T-helper 2 cell treated with Interferon-gamma antibody and Interleukin-4, amounts not matched to agents 100 ng/mL and 5 ng/mL, for 36 hours (primary cell): ENCODE data around the gene MTA3. TPM values are rescaled to one million over a fixed set of nuclear protein-coding genes. Genes with fewer than 3 reads are reported as not detected.

Experiments
- intact Hi-C: fragments of 100-400 bp; cut with micrococcal nuclease; formaldehyde crosslinking; loops from one replicate; pipeline ENCODE4 v1.15.1; 2023
- total RNA-seq: library from RNA; stranded (reverse); gene quantifications from 2 replicates; pipeline ENCODE4 v1.2.3, GENCODE V29; 2022

Gene MTA3
- total RNA-seq, 1 donor from 2014 or later = 29.2 TPM

DNA sequence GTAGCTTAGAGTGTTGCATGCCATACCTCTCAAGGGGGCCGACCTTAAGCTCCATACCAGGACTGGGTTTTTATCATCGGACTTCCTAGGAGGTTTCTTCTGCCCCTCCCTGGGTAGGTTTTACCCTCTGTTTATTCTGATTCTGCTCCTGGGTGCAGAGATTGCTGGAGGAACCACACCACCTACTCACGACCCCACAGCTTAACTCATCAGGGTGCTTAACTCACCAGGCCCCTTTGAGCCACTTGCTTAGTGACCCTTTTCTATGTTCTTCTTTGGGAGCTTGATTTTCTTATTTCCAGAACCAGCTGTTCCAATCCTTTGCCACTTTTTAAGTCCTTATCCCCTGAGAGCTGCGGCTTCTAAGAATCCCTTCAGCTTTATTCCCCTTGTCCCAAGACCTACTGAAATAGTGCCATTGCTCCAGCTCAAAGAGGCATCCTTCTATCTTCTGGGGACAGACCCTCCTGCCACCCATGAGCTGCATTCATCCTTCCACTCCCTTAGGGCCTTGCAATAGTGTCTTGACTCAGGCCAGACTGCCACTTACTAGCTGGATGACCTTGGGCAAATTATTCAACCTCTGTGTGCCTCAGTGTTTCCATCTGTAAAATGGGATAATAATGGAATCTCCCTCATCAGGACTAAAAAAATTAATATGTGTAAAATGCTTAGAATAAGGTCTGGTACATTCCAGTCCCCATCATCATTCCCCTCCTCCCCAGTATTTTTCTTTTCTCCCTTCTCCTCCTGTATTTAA lies 189.7 kb downstream of the MTA3 start:
- intact Hi-C loops = no loop called here

DNA sequence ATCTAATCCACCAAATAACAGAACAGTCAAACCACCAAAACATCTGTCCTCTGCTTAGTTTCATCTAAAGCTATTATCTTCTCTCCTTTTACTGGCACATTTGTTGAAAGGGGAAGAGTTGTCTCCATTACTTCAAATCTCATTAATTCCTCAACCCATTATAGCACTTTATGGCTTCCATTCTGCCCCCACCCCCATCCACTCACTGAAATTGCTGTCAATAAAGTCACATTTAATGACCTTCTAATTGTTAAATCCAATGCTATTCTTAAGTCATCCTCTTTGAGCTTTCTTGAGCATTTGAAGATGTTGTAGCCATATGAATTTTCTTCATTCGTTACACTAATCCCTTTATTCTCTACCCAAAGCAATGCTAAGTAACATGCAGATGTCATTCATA lies 190.3 kb downstream of the MTA3 start:
- intact Hi-C loops = no loop called here

DNA sequence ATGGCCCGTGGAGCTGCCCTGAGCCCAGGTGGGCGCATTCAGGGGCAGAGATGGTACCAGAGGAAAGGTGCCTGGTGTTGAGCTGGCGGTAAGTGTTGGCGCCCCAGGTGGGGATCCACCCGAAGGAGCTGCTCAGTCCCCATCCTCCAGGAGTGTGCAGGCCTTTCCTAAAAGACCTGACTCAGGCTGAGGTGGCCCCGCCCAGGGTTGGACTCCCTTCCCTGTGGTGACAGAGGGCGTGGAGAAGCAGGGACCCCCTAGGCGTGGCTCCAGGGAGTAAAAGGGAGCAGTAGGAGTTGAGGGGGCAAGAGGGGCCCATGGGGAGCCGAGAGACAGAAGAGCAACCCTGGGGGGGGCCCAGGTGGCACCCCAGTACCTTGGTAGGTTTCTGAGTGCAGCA lies 193.1 kb downstream of the MTA3 start:
- intact Hi-C loops = no loop called here

DNA sequence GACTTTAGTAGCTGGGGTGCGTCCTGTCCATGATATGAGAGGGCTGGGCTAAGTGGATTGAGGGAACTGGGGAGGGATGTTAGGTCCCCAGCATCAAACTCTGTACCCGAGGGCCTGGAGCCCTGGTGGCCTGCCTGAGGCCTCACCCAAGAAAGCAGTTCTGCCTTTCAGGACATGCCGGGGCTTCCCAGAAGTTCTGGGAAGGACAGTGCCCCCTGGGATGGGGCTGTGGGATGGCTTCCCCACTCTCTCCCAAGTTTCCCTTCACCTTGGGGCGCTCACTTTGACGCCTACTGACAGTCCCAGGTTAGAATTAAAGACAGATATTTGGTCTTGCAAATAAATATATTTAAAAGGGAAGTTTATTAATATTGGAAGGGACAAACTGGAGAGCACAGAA lies 193.7 kb downstream of the MTA3 start:
- intact Hi-C loops = no loop called here

DNA sequence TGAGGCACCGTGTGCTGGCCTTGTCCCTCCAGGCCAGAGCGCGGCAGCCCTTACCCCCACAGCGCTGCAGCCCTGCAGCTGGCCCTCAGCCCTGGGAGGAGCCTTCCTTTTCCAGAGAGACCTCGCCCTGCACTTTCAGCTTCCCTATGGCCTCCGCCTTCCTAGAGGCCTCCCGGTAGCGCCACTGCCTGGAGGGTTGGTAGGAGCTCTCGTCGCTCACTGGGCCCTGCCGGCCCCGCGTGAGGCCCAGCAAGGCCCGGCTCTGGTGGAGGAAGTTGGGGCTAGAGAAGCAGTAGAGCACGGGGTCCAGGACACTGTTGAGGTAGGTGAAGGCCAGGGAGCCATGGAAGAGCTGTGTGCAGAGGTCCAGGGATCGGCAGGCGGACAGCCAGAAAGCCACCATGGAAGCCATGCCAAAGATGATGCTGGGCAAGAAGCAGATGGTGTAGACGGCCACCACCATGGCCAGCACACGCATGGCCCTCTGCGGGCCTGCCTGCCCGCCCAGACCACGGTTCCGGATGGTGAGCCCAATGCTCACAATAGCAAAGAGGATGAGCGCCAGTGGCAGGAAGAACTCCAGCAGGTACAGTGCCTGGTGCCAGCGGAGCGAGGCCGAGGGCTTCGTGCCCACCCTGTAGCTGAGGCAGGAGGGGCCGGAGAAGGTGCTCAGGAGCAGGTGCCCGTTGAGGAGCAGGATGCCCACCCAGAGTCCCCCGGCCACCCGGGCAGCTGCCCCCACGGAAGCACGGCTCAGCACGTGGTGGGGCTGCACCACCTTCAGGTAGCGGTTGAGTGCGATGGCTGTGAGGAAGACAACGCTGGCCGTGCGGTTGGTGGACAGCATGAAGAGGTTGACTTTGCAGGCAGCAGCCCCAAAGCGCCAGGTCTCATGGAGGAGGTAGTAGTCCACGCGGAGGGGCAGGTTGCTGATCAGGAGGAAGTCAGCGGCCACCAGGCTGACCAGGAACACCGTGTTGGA lies 194.7 kb downstream of the MTA3 start:
- intact Hi-C loops = no loop called here

DNA sequence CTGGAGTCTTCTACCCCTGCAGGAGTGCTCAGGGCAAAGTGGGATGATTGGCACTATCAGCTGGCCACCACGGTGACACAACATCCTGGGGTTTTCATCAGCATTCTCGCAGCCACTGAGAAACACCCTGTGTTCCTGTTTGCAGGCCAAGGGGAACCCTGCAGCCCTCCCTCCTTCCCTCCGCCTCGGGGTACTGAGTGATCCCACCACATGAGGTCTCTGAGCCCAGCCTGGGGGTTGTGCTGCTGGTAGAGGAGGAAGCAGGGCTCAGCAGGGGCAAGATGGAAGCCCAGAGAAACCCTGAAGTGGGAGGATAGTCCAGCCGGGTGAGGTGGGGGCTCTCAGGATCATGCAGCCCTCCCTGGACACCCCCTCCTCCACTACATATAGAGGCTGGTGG lies 195.7 kb downstream of the MTA3 start, which contains the start of gene OXER1:
Gene OXER1 (minus strand): TSS at position 40 of the 400 bp plus-strand sequence. CDS start 73 bp downstream, outside the sequence.
- intact Hi-C loops = no loop called here

DNA sequence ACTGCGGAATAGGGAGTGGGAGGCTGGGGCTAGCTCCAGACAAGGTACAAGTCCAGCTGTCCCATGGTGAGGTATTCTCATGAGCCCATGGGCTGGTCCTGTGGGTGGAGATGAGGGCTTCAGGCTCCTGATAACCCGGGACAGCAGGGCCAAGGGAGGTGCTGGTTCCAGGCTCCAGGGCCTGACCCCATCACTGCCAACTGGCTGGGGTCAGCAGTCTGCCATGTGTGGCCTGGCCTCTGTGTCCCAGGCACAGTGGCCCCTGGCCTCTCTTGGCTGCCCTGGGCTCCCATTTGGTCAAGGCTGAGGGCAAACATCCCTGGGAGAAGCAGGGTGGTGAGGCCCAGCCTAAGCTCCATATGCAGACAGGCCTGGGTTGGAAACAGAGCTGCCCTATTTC lies 196.5 kb downstream of the MTA3 start:
- intact Hi-C loops = no loop called here

DNA sequence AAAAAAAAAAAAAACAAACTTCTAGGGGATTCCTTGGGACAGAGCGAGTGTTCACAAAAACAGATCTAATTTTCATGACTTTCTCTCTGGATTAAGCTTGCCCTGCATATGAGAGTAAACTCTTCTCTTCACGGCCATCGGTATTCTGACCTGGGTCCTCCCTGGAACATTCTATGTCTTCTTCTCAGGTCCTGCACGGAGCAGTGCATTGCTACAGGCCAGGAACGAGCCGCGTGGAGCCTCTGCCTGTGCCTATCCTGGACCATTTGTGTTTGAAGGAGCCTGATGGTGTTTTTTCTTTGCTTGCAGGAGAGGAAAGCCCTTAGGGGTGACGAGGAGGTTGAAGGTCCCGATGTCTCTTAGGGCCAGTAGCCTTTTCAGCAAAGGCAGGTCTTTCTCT lies 197.3 kb downstream of the MTA3 start:
- intact Hi-C loops = no loop called here

DNA sequence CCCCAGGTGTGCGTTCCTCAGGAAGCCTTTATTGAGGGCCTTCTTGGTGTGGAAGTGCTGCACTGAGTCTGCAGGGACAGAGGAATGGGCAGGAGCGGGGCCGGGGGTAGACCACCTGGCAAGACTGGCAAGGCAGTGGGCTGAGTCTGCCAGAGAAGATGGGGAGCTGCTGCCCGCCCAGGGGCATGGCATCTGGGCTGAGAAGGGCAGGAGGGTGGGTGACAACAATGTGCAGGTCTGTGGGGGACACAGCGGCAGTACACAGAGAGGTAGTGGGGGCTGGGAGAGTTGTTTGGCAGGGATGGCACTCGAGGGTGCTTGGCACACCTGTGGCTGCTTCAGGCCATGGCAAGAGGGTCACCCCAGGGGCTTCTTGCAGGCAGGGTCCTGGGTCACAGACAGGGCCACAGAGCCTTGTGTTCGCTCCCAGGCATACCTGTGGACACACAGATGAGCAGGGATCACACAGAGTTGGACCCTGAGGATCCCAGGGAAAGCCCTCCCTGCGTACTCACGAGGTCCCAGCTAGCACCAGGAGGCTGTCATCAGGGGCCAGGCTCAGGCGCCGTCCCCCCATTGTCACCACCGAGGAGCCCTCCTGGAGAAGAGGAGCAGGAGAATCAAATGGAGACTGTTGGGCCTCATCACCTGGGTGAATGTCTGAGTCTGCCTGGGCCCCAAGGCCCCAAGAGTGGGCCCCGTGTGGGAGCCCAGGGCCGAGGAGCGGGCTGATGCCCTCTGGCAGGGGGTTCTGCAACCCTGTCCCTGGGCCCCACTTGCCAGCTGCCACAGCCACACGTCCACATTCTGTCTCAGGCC lies 198.9 kb downstream of the MTA3 start:
- intact Hi-C loops = no loop called here

DNA sequence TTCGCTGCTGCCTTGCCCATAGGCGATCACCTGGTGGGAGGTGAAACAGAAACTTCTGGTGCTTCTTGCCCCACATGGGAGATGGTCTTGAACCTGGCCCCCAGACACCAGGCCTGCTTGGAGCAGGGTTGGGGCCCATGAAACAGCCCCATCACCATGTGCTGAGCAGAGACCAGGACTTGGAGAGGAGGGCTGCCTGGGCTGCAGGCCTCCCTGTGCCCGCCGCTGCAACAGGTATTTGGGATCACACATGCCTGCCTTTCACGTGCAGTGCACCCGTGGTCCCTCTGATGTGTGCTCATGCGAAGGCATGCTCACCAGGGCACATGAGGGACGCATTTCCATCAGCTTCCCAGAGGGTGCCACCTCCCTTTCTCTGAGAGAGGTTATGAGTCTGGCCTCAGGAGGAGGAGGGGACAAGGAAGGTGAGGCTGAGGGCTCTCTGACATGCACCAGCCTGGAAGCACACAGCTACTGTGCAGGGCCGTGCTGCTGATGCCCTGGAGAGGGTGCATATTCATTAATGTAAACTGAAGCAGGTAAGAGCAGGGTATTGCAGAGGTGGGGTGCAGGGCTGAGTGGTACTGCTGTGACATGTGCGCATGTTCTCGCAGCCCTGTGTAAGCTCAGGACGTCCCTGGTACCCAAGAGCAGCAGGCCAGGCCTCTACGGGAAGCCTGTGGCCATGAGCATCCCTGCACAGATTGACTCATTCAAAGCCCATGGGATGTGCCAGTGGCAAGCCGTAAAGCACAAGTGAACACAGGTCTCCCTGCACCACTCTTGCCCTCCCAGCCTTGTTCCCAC lies 199.7 kb downstream of the MTA3 start:
- intact Hi-C loops = no loop called here

DNA sequence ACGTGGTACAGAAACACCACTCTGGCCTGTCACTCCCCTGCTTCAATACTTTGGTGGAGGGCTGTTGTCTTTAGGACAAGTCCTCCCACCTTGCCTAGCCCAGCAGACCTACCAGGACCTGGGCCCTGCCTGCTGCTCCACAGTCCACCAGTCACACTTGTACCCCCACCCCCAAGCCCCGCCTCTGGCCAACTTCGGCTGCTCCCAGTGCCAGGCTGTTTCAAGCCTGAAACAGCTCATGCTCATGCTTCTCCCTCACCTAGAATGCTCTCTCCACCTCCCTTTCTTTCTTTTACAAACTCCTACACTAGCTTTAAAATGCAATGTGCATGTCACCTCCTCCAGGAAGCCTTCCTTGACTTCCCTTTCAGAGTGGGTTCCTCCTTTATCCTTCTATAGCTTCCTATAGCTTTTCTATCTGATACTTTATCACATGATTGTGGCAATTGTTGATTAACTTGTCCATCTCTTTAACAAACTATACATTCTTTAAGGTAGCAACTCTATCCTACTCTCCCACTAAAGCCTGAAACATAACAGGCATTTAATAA lies 200.3 kb downstream of the MTA3 start:
- intact Hi-C loops = no loop called here

DNA sequence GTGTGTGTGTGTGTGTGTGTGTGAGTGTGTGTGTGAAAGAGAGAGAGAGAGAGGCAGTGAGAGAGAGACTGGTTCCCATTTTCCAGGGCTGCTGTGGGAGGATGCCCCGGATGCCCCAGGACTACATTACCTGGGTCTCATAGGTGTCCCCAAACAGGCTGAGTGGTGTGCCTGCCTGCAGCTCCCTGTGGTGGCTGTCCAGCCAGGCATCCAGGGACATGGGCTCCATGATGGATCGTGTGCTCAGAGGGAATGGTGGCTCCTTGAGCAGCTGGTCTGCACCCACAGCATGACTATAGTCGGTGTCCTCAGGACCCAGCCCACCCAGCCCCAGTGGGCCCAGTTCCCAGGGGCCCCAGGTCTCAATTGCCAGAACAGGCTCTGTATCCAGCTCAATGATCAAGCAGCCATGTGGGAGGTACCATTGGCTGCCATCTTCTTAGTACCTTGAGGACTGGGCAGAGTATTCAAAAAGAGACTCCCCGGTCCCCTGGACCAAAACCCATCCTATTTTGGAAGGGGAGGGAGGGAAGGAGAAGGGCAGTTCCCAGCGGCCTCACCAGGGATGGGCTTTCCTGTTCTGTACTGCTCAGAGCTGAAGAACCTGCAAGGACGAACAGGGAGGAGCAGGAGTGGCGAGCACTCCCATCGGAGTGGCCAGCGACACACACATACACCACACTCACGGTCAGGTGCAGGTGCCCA lies 201.3 kb downstream of the MTA3 start:
- intact Hi-C loops = no loop called here

DNA sequence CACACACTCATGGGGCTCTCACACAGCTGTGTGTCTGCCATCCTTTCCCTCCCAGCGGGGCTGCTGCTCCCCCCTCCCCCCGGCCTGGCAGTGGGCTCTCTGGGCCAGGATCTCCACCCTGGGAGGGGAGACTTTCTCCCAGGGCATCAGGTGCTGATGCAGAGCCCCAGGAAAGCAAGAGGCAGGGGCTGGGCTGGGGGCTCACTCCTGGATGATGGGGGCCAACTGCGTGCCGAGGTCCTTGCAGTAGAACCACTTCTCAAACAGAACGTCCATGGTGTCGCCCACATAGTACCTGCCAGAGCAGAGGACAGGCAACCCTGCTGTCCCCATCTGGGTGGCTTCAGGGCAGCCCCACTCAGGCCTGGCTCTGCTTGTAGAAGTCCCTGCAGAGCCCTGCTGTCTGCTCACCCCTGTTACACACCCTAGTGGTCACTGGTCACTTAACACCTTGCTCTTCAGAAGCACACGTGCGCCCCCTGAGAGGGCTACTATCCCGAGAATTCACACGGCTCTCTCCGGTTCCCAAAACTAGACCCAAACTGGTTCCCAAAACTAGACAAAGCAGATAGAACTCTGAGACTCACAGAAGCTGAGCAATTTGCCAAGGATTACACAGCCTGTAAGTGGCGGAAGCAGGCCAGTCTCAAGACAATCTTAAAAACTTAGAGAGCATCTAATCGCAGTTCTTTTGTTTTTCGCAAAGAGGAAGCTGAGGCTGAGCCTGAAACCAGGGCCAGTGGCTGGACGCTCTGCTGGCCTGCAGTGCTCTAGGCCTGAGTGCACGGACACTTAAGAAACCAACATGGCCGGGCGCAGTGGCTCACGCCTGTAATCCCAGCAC lies 202.1 kb downstream of the MTA3 start:
- intact Hi-C loops = no loop called here

DNA sequence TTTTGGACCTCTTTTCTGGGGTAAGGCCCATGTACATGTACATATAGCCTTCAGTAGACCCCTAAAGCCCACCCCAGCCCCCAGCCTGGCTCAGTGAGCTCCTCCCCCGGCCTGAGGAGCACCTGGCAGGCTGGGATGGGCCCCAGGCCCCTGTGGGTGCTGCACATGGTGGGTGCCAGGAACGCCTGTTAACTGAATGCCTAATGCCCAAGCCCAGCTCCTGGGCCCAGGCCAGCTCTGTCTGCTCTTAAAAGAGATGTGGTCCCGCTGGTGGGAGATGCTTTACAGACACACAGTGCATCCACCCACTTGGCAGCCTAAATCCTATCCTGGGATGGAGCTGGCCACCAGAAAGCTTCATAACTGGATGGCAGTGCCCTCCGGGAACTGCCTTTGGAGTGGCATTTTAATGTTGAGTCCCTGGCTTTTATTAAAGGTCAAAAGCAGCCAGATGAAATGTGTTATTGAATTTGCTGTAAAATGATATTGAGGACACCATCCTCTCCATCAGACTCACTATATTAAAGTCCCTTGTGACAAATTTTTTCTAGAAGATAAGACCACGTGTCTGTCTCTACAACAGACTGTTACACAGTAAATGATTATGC lies 203.2 kb downstream of the MTA3 start:
- intact Hi-C loops = no loop called here

DNA sequence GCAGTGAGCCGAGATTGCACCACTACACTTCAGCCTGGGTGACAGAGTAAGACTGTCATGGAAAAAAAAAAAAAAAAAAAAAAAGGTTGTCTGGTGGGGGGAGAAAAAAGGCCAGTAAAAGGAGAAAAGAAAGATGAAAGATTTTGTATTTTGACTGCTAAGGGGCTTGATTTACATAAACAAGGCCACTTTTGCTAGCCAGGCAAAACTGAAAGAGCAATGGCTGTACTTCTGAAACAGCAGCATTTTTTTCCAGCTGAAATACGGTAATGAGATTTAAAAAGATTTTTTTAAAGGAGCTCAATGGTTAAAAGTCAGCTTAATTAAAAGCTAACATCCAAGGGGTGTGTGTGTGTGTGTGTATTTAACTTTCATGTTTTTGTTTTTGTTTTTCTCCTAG lies 206.8 kb downstream of the MTA3 start:
- intact Hi-C loops = no loop called here

DNA sequence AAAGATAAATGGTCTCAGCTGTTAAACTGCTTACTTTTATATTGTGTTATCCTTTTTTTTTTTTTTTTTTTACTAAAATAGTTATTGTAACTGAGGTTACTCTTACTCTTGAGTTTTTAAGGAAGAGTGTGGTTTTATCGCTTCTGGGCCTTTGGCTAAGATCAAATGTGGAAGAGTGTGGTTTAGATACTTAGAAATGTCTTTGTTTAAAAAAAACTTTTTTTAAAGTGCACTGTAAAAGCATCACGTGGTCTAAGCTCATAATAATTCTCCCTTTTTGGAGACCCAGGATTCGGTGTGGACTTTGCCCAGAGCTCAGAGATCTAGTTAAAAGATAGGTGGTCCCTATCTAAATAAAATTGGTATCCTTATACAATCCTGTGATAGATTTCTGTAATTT lies 207.4 kb downstream of the MTA3 start:
- intact Hi-C loops = no loop called here

DNA sequence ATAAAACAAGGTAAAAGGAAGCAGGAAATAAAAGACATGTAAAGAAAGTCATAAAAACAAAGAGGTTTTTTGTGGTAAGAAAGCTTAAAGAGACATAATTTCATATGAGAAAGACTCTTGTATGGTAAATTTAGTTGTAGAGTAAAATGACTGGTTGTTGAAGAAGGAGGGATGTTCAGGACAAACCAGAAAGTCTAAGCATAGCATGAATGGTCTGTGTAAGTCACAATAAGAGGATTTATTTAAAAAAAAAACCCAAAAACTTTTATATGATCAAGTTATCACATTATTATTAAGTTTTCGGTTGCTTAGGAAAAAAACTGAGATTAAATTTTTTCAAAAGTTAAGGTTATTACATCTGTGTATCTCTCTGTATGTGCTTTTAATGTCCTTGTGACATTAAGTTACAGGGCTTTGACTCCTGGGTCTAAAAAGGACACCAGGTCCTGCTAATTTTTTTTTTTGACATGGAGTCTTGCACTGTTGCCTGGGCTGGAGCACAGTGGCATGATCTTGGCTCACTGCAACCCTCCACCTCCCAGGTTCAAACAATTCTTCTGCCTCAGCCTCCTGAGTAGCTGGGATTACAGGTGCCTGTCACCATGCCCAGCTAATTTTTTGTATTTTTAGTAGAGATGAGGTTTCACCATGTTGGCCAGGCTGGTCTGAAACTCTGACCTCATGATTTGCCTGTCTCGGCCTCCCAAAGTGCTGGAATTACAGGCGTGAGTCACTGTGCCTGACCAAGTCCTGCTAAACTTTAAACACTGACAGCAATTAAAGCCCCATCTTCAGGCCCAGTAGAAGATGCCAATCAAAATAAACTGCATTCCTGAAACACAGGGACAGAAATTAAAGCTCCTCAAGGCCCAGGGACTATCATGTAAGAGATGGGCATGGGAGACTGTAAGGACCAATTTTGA lies 209.7 kb downstream of the MTA3 start:
- intact Hi-C loops = no loop called here
